ENCODE measurements around the gene HS6ST1. TPM values are rescaled to one million over a fixed set of nuclear protein-coding genes. Genes with fewer than 3 reads are reported as not detected.
A peak's percentile ranks its signal among the peaks of the same experiment; 100 is the strongest.

HS6ST1 gene
- total RNA-seq, 4 donors from 2014 or later: 20.5 to 43.6 (median 32.1) TPM

GRCh38 chr2:128315829-128316776 is 2.6 kb downstream of the HS6ST1 start:
- ATAC-seq: no peak
- no peak overlapping the region for H3K27ac ChIP-seq
- peaks cover 0 to 76% (median 29%) of the 10 kb centered on the region in 3 donors for H3K4me1 ChIP-seq
- TF ChIP-seq POLR2AphosphoS5 (IDR thresholded peaks at IDR 0.05) (peak; percentile 34), POLR2A (IDR thresholded peaks at IDR 0.05) (no peak)
- WGBS, 2 donors (ENCODE audit: low coverage in 1 of 2): 50 to 79% methylated on average over 2 of the region's 20 CpGs
- H3K36me3 ChIP-seq: peaks cover 0 to 6% of the 10 kb centered on the region in 2 donors
- H3K4me3 ChIP-seq: peak overlapping the region in 1 of 2 donors; percentile 83
- no peaks in the 10 kb centered on the region for H3K27me3 ChIP-seq
- H3K9me3 ChIP-seq: no peaks in the 10 kb centered on the region

DNA sequence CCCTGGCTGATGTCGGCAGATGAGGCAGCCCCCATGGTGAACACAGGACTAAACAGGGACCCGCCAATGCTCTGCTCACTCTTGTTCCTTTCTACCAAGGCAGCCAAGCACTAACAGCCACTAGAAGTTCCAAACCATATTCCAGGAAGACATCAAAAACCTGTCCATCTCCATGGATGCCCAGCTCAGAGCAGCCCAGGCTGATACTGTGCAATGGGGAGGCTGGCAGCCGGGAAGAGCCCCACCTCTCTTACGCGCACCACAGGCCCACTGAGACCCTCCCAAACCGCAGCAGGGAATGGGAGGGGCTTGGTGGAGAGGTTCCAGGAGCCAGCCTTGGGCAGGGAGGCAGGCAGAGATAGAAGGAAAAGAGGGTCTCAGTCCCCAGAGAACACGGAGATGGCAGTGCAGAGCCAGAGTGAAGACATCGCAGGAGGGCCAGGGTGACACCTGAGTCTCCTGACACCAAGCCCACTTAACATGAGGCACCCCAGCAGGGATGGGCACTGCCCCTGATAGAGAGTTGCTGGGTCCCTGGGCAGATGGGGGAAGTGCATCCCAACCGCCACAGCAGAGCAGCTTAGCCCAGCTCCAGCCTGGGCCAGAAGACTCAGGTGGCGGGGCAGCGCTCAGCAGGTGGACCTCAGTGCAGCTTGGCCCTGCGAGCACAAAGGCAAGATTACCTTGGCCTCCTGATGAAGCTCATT is 3.4 kb downstream of the HS6ST1 start:
- H3K4me3 ChIP-seq: peak overlapping the region in 1 of 2 donors; percentile 83
- 100% methylated on average over 2 to 3 of the region's 12 CpGs for WGBS, 2 donors (ENCODE audit: low coverage in 1 of 2)
- H3K4me1 ChIP-seq: peaks cover 0 to 82% (median 34%) of the 10 kb centered on the region in 3 donors
- H3K9me3 ChIP-seq: no peaks in the 10 kb centered on the region
- no peaks in the 10 kb centered on the region for H3K27me3 ChIP-seq
- H3K36me3 ChIP-seq: peaks cover 0 to 6% of the 10 kb centered on the region in 2 donors
- no peak for TF ChIP-seq EP300 (IDR thresholded peaks at IDR 0.05)
- no peak for TF ChIP-seq POLR2A (IDR thresholded peaks at IDR 0.05)
- TF ChIP-seq POLR2AphosphoS5 (IDR thresholded peaks at IDR 0.05): no peak
- TF ChIP-seq CTCF (IDR thresholded peaks at IDR 0.05): no peak
- ATAC-seq: no peak
- H3K27ac ChIP-seq: no peak overlapping the region

- Histone ChIP-seq H3K4me1 (peaks cover 0 to 87% (median 37%) of the 10 kb centered on the region in 3 donors), H3K36me3 (peaks cover 0 to 6% of the 10 kb centered on the region in 2 donors), H3K27me3 (no peaks in the 10 kb centered on the region), H3K4me3 (no peak overlapping the region), H3K9me3 (no peaks in the 10 kb centered on the region), H3K27ac (no peak overlapping the region)
- TF ChIP-seq CTCF (IDR thresholded peaks at IDR 0.05) (no peak), POLR2A (IDR thresholded peaks at IDR 0.05) (no peak), EP300 (IDR thresholded peaks at IDR 0.05) (no peak), POLR2AphosphoS5 (IDR thresholded peaks at IDR 0.05) (no peak)
- ATAC-seq: no peak
- 83% methylated on average over 11 of the region's 20 CpGs; no CpG with 5 or more reads in 1 of the 2 donors for WGBS, 2 donors (ENCODE audit: low coverage in 1 of 2)
Measured at GRCh38 chr2:128314348-128315121, 4.1 kb downstream of the HS6ST1 start.

DNA sequence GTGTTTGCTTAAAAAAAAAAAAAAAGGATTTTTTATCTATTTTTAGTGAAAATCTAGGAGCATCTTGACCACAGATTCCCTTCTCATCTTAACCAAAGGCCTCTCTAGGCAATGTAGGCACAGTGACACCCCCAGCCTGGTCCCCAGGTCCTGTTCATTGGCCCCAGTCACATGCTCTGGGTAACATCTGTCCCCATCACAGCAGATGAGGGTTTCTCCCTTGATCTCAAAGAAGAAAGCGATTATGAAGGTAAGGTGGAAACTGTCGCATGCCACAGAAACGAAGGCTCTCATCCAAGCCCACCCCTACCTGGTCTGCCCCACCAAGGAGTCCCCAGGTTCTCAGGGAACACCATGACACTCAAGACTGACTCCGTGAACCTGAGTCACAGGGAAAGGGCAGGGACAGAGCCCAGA is 4.7 kb downstream of the HS6ST1 start:
- H3K4me3 ChIP-seq: no peak overlapping the region
- peaks cover 0 to 6% of the 10 kb centered on the region in 2 donors for H3K36me3 ChIP-seq
- no peaks in the 10 kb centered on the region for H3K27me3 ChIP-seq
- no peak overlapping the region for H3K27ac ChIP-seq
- no peaks in the 10 kb centered on the region for H3K9me3 ChIP-seq
- no peak for TF ChIP-seq CTCF (IDR thresholded peaks at IDR 0.05)
- WGBS, 2 donors (ENCODE audit: low coverage in 1 of 2): 92% methylated on average over 2 of the region's 4 CpGs; no CpG with 5 or more reads in 1 of the 2 donors
- no peak for ATAC-seq
- H3K4me1 ChIP-seq: peaks cover 0 to 87% (median 38%) of the 10 kb centered on the region in 3 donors

Measured in gastroesophageal sphincter (tissue), 4 donors.